Thyroid gland (tissue), 4 donors: ENCODE measurements around the gene PPP2R2B. TPM values are rescaled to one million over a fixed set of nuclear protein-coding genes. Genes with fewer than 3 reads are reported as not detected.

ENCODE experiments used
- DNase-seq, 2 donors: peaks; one replicate each; pipeline ENCODE4 v3.0.0-alpha.2; 2019
- H3K27ac ChIP-seq, 3 donors: fragments of 200-600 bp; sonication (generic); 1 replicate in 2 of 3; 2 replicates in 1 of 3; pipeline ENCODE4 v1.5.1; 2016 to 2019; ENCODE audit warnings: mild to moderate bottlenecking in 1 of 3, moderate library complexity in 1 of 3
- H3K27me3 ChIP-seq: fragments of 200-600 bp; sonication (generic); one replicate; pipeline ENCODE4 v1.5.1; 2019
- H3K36me3 ChIP-seq, 2 donors: fragments of 200-600 bp; sonication (generic); one replicate each; pipeline ENCODE4 v1.5.1; 2016 to 2019
- H3K4me1 ChIP-seq, 2 donors: fragments of 200-600 bp; sonication (generic); one replicate each; pipeline ENCODE4 v1.5.1; 2017 to 2019
- H3K4me3 ChIP-seq, 3 donors: fragments of 200-600 bp; sonication (generic); replicated peaks in 1 of 3; 1 replicate in 2 of 3; 2 replicates in 1 of 3; pipeline ENCODE4 v1.5.1; 2016; ENCODE audit warnings: mild to moderate bottlenecking in 1 of 3
- H3K9me3 ChIP-seq: fragments of 200-600 bp; sonication (generic); one replicate; pipeline ENCODE4 v1.5.1; 2017
- POLR2A ChIP-seq, 2 donors: fragments of 450-650 bp; IDR thresholded peaks; one replicate each; pipeline ENCODE4 v1.6.1; 2017; ENCODE audit warnings: antibody characterized with exemption in 2 of 2, mild to moderate bottlenecking in 2 of 2, moderate library complexity in 1 of 2
- WGBS, 2 donors: methylation state at CpG; one replicate each; pipeline ENCODE4 v1.1.5; 2017; 5-methylcytosine and 5-hydroxymethylcytosine counted together
- intact Hi-C: fragments of 100-400 bp; cut with DNase I; formaldehyde crosslinking; loops from one replicate; pipeline ENCODE4 v1.15.1; 2023
- total RNA-seq, 4 donors: library from RNA; depleted of rRNA; stranded (reverse); fragments of >200 nt; gene quantifications; one replicate each; pipeline ENCODE4 v1.2.3, GENCODE V29; 2016
- TF ChIP-seq, protein P1 (sequence below), 6 experiments: fragments of 200-600 bp in 3 of 6; fragments of 450-650 bp in 3 of 6; sonication (generic) in 3 of 6; IDR thresholded peaks; one replicate each; pipeline ENCODE4 v1.5.1; 2016 to 2019; ENCODE audit warnings: antibody characterized with exemption in 6 of 6, mild to moderate bottlenecking in 2 of 6, inconsistent platforms in 1 of 6, moderate library complexity in 1 of 6

The PPP2R2B gene
- total RNA-seq, 4 donors from 2014 or later = 1.1 to 5.0 (median 2.9) TPM

DNA sequence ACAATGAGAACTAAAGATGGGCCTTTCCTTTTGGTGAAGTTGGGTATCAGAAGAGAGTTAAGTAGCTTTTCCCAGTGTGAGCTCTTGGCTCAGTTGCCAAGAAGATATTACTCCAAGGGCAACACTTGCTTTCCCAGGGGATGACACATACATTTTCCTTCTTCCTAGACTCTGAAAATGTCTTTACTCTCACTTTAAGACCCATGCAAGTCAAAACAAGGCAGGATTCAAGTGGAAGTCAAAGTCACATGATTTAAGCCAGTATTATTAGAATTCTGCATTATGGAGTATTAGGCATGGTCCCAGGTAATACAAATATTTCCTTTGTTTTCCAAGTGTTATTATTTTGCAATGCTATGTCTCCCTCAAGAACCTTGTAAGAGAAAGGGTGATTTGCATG is 175.1 kb downstream of the PPP2R2B start:
- intact Hi-C loops = no loop called here

DNA sequence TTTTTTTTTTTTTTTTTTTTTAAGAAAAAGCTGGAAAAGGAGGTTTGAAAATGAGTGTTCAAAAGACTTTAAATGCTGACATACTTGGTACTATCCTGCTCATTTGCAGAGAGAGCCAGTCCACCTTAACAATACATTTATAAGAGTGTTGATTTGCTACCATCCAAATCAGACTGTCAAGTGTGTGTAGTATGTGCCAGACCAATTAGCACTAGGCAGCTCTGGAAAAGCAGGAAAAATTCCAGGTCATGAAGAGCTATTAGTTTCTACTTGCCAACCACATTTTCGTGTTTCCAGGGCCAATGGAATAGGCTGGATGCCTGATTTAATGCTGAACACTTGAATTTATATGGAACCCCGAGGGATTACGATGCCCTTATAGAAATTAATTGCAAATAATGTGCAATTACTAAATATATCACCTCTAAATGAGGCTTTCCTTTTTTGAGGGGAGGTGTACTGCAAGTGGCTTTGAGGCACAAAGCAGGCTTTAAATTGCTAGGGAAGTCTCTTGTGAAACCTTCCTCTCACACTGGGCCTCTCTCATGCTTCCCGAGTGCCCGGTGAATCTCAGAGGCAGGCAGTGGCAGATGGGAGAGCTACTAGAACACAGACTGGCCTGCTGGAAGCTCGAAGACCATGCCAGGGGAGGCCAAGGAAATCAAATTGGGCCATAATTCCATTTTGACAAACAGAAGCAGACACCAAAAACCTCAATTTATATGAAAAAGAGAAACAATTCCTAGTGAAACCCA is 178.7 kb downstream of the PPP2R2B start:
- H3K27ac ChIP-seq = no peak overlapping the region
- H3K27me3 ChIP-seq = no peaks in the 10 kb centered on the region
- intact Hi-C loops = no loop called here
- no peak overlapping the region for H3K4me3 ChIP-seq
- TF ChIP-seq, protein P1, sequence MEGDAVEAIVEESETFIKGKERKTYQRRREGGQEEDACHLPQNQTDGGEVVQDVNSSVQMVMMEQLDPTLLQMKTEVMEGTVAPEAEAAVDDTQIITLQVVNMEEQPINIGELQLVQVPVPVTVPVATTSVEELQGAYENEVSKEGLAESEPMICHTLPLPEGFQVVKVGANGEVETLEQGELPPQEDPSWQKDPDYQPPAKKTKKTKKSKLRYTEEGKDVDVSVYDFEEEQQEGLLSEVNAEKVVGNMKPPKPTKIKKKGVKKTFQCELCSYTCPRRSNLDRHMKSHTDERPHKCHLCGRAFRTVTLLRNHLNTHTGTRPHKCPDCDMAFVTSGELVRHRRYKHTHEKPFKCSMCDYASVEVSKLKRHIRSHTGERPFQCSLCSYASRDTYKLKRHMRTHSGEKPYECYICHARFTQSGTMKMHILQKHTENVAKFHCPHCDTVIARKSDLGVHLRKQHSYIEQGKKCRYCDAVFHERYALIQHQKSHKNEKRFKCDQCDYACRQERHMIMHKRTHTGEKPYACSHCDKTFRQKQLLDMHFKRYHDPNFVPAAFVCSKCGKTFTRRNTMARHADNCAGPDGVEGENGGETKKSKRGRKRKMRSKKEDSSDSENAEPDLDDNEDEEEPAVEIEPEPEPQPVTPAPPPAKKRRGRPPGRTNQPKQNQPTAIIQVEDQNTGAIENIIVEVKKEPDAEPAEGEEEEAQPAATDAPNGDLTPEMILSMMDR (IDR thresholded peaks at IDR 0.05) = no peak
- TF ChIP-seq POLR2A (IDR thresholded peaks at IDR 0.05) = no peak
- WGBS, 2 donors = 75 to 76% methylated on average over 6 of the region's 6 CpGs
- H3K4me1 ChIP-seq = no peaks in the 10 kb centered on the region
- no peaks in the 10 kb centered on the region for H3K36me3 ChIP-seq
- DNase-seq = no peak
- no peaks in the 10 kb centered on the region for H3K9me3 ChIP-seq

More for the DNA sequence above, 175.1 kb downstream of the PPP2R2B start:
- H3K36me3 ChIP-seq = no peaks in the 10 kb centered on the region
- no peak overlapping the region for H3K4me3 ChIP-seq
- TF ChIP-seq, protein P1 (IDR thresholded peaks at IDR 0.05) = no peak
- no peak for DNase-seq
- H3K9me3 ChIP-seq = no peaks in the 10 kb centered on the region
- no peaks in the 10 kb centered on the region for H3K27me3 ChIP-seq
- H3K27ac ChIP-seq = no peak overlapping the region
- H3K4me1 ChIP-seq = no peaks in the 10 kb centered on the region

DNA sequence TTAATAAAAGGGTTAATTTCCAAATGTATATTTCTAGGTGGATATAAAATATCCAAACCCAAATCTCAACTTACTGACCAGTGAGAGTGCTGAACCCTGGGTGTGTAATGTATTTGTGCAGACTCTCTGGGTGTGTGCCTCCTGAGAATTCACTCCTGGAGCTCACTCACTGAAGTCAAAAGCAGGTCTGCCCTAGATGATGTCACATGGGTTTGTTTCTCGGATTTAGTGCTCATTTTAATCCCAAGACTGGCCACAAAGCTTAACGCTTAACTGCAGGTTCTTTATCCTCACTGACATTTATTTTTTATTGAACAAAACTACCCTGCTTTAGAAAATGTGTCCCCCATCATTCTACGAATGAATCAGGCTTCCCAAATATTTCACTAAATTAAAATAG is 179.4 kb downstream of the PPP2R2B start:
- H3K36me3 ChIP-seq = no peaks in the 10 kb centered on the region
- H3K9me3 ChIP-seq = no peaks in the 10 kb centered on the region
- no peak overlapping the region for H3K4me3 ChIP-seq
- no peaks in the 10 kb centered on the region for H3K4me1 ChIP-seq
- TF ChIP-seq POLR2A (IDR thresholded peaks at IDR 0.05) = no peak
- TF ChIP-seq, protein P1 (IDR thresholded peaks at IDR 0.05) = no peak
- 69 to 82% methylated on average over 3 of the region's 3 CpGs for WGBS, 2 donors
- intact Hi-C loops = no loop called here
- no peaks in the 10 kb centered on the region for H3K27me3 ChIP-seq
- H3K27ac ChIP-seq = no peak overlapping the region
- no peak for DNase-seq

DNA sequence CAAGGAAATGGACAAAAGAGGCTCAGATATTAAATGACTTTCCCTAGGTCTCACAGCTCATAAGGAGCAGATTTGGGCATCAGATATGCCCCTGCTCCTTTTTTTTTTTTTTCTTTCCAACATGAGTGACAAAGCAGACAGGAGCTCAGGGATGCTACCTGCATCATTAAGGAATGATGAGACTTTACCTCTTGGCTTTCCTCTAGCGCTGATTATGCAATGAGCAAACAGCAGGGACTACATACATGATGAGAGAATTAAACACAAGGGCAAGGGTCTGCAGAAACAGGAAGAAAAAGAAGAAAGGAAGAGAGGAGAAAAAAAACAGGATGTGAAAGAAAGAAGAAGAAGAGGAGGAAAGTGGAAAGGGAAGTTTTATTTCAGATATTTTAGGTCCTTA is 179.9 kb downstream of the PPP2R2B start:
- Histone ChIP-seq H3K36me3 (no peaks in the 10 kb centered on the region), H3K27me3 (no peaks in the 10 kb centered on the region), H3K27ac (no peak overlapping the region), H3K4me3 (no peak overlapping the region), H3K4me1 (no peaks in the 10 kb centered on the region), H3K9me3 (no peaks in the 10 kb centered on the region)
- DNase-seq = no peak
- intact Hi-C loops = no loop called here
- TF ChIP-seq, protein P1 (IDR thresholded peaks at IDR 0.05) = no peak
- no peak for TF ChIP-seq POLR2A (IDR thresholded peaks at IDR 0.05)
- WGBS, 2 donors = 98% methylated on average over 1 of the region's 1 CpG

DNA sequence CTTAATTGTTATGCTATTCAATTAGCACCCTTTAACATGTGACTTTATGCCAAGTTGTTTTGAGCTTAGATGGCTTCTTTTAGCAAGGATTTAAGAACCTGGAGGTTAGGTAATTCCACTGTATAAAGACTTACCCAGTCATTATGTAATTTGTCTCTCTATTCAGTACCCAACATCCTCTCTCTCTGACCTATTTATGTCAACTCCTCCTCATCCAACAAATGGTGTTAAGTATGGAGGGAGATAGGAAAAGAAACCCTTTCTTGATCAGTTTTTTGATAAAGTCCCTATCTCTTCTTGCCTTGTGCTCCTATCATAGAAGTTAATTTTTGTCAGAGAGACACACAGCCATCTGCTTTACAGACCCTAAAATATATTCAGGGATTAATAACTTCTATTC is 181.3 kb downstream of the PPP2R2B start:
- Histone ChIP-seq H3K9me3 (no peaks in the 10 kb centered on the region), H3K4me1 (no peaks in the 10 kb centered on the region), H3K27me3 (no peaks in the 10 kb centered on the region), H3K36me3 (no peaks in the 10 kb centered on the region), H3K4me3 (no peak overlapping the region), H3K27ac (no peak overlapping the region)
- no peak for DNase-seq
- intact Hi-C loops = no loop called here
- TF ChIP-seq, protein P1 (IDR thresholded peaks at IDR 0.05) = no peak
- no peak for TF ChIP-seq POLR2A (IDR thresholded peaks at IDR 0.05)
